Stimulated activated naive B cell treated with anti-CD40 and anti-IgM and Interleukin-4, amounts not matched to agents 10 μg/mL and 1 μg/mL and 100 μg/mL, for 72 hours (primary cell): ENCODE data around the gene VAV2.
A peak's percentile ranks its signal among the peaks of the same experiment; 100 is the strongest.
"Not testable (repeated sequence)": the region's sequence is repeated elsewhere in the genome, so short reads cannot be mapped to it uniquely, and the experiment has no call there.

ENCODE experiments used
- ATAC-seq, 2 donors: fragments of 150-1000 bp; cut with Tn5 transposase; replicated peaks; 2 replicates each; pipeline ENCODE4 v1.10.0; 2021; ENCODE audit warnings: moderate library complexity in 1 of 2
- DNase-seq: peaks from one replicate; pipeline ENCODE4 v3.0.0; 2021
- H3K27ac Mint-ChIP-seq: one replicate; pipeline ENCODE4 v1.8.0; 2022; ENCODE audit warnings: mild to moderate bottlenecking, mixed read lengths
- H3K27me3 Mint-ChIP-seq, 2 donors: one replicate each; pipeline ENCODE4 v1.8.0; 2022; ENCODE audit warnings: mixed read lengths in 2 of 2
- H3K36me3 Mint-ChIP-seq, 2 donors: one replicate each; pipeline ENCODE4 v1.8.0; 2022; ENCODE audit warnings: mixed read lengths in 2 of 2, mild to moderate bottlenecking in 1 of 2
- H3K4me1 Mint-ChIP-seq, 2 donors: one replicate each; pipeline ENCODE4 v1.8.0; 2022; ENCODE audit warnings: mixed read lengths in 2 of 2, mild to moderate bottlenecking in 1 of 2
- H3K4me3 Mint-ChIP-seq, 2 donors: one replicate each; pipeline ENCODE4 v1.8.0; 2022; ENCODE audit warnings: mild to moderate bottlenecking in 2 of 2, mixed read lengths in 2 of 2, moderate library complexity in 1 of 2
- H3K9me3 Mint-ChIP-seq, 2 donors: one replicate each; pipeline ENCODE4 v1.8.0; 2022; ENCODE audit warnings: mixed read lengths in 2 of 2, mild to moderate bottlenecking in 1 of 2

VAV2 gene

GRCh38 chr9:133901184-133901835, 90.8 kb downstream of the VAV2 start:
- DNase-seq (no peak), ATAC-seq (peak; percentile 22 to 48)
- no peaks in the 10 kb centered on the region for H3K27me3 Mint-ChIP-seq
- peak overlapping the region; percentile 35 to 44 for H3K4me3 Mint-ChIP-seq
- H3K4me1 Mint-ChIP-seq, result peaks cover 47 to 76% of the 10 kb centered on the region in 2 donors
- no peaks in the 10 kb centered on the region for H3K9me3 Mint-ChIP-seq
- H3K36me3 Mint-ChIP-seq, result peaks cover 18 to 36% of the 10 kb centered on the region in 2 donors
- peak overlapping the region; percentile 90 for H3K27ac Mint-ChIP-seq

- peak overlapping the region; percentile 69 for H3K27ac Mint-ChIP-seq
- ATAC-seq (no peak), DNase-seq (no peak)
- H3K4me3 Mint-ChIP-seq, result no peak overlapping the region
- peaks cover 30 to 34% of the 10 kb centered on the region in 2 donors for H3K36me3 Mint-ChIP-seq
- peaks cover 42 to 55% of the 10 kb centered on the region in 2 donors for H3K4me1 Mint-ChIP-seq
- no peaks in the 10 kb centered on the region for H3K9me3 Mint-ChIP-seq
- no peaks in the 10 kb centered on the region for H3K27me3 Mint-ChIP-seq
These were observed 94.4 kb downstream of the VAV2 start for GRCh38 chr9:133897675-133898074.

- not testable (repeated sequence) for H3K27me3 Mint-ChIP-seq, DNase-seq, ATAC-seq, H3K27ac Mint-ChIP-seq, H3K9me3 Mint-ChIP-seq, H3K4me3 Mint-ChIP-seq
- peaks cover 30 to 45% of the 10 kb centered on the region in 2 donors for H3K4me1 Mint-ChIP-seq
- H3K36me3 Mint-ChIP-seq, result peaks cover 31 to 33% of the 10 kb centered on the region in 2 donors
These were observed 96.1 kb downstream of the VAV2 start for GRCh38 chr9:133896007-133896406.

- H3K9me3 Mint-ChIP-seq, result no peaks in the 10 kb centered on the region
- H3K27me3 Mint-ChIP-seq, result no peaks in the 10 kb centered on the region
- H3K36me3 Mint-ChIP-seq, result peaks cover 36 to 37% of the 10 kb centered on the region in 2 donors
- DNase-seq, result no peak
- H3K4me3 Mint-ChIP-seq, result no peak overlapping the region
- peaks cover 30 to 44% of the 10 kb centered on the region in 2 donors for H3K4me1 Mint-ChIP-seq
- no peak for ATAC-seq
- peak overlapping the region; percentile 62 for H3K27ac Mint-ChIP-seq
These were observed 96.8 kb downstream of the VAV2 start for GRCh38 chr9:133895335-133895734.

GRCh38 chr9:133894377-133895321, 97.5 kb downstream of the VAV2 start:
- H3K27me3 Mint-ChIP-seq, result no peaks in the 10 kb centered on the region
- H3K4me1 Mint-ChIP-seq, result peaks cover 29 to 44% of the 10 kb centered on the region in 2 donors
- H3K36me3 Mint-ChIP-seq, result peaks cover 37 to 41% of the 10 kb centered on the region in 2 donors

GRCh38 chr9:133893191-133893994, 98.7 kb downstream of the VAV2 start:
- Mint-ChIP-seq H3K4me3 (no peak overlapping the region), H3K27me3 (no peaks in the 10 kb centered on the region), H3K4me1 (peaks cover 34 to 55% of the 10 kb centered on the region in 2 donors), H3K27ac (peak overlapping the region; percentile 54), H3K36me3 (peaks cover 38 to 46% of the 10 kb centered on the region in 2 donors), H3K9me3 (no peaks in the 10 kb centered on the region)
- ATAC-seq (no peak), DNase-seq (no peak)

More at GRCh38 chr9:133894377-133895321, 97.5 kb downstream of the VAV2 start:
- no peak for DNase-seq
- ATAC-seq, result no peak
- Mint-ChIP-seq H3K27ac (peak overlapping the region; percentile 86), H3K9me3 (no peaks in the 10 kb centered on the region), H3K4me3 (no peak overlapping the region)

GRCh38 chr9:133892193-133892920, 99.8 kb downstream of the VAV2 start:
- DNase-seq, result no peak
- peak overlapping the region; percentile 77 for H3K27ac Mint-ChIP-seq
- ATAC-seq, result no peak
- H3K4me3 Mint-ChIP-seq, result no peak overlapping the region
- H3K36me3 Mint-ChIP-seq, result peaks cover 33 to 41% of the 10 kb centered on the region in 2 donors
- H3K9me3 Mint-ChIP-seq, result no peaks in the 10 kb centered on the region
- peaks cover 32 to 58% of the 10 kb centered on the region in 2 donors for H3K4me1 Mint-ChIP-seq
- no peaks in the 10 kb centered on the region for H3K27me3 Mint-ChIP-seq

GRCh38 chr9:133891741-133892140, 100.4 kb downstream of the VAV2 start:
- no peaks in the 10 kb centered on the region for H3K27me3 Mint-ChIP-seq
- H3K4me1 Mint-ChIP-seq, result peaks cover 32 to 57% of the 10 kb centered on the region in 2 donors
- DNase-seq (no peak), ATAC-seq (no peak)
- no peak overlapping the region for H3K27ac Mint-ChIP-seq
- H3K4me3 Mint-ChIP-seq, result no peak overlapping the region
- H3K9me3 Mint-ChIP-seq, result no peaks in the 10 kb centered on the region
- peaks cover 30 to 36% of the 10 kb centered on the region in 2 donors for H3K36me3 Mint-ChIP-seq

GRCh38 chr9:133890583-133890982, 101.5 kb downstream of the VAV2 start:
- DNase-seq (no peak), ATAC-seq (no peak)
- Mint-ChIP-seq H3K36me3 (peaks cover 30 to 38% of the 10 kb centered on the region in 2 donors), H3K4me3 (no peak overlapping the region), H3K9me3 (no peaks in the 10 kb centered on the region), H3K27me3 (no peaks in the 10 kb centered on the region), H3K4me1 (peaks cover 36 to 64% of the 10 kb centered on the region in 2 donors), H3K27ac (peak overlapping the region; percentile 56)

GRCh38 chr9:133889584-133890301, 102.4 kb downstream of the VAV2 start:
- H3K4me3 Mint-ChIP-seq, result no peak overlapping the region
- H3K27me3 Mint-ChIP-seq, result no peaks in the 10 kb centered on the region
- H3K36me3 Mint-ChIP-seq, result peaks cover 30 to 40% of the 10 kb centered on the region in 2 donors
- no peak overlapping the region for H3K27ac Mint-ChIP-seq
- DNase-seq, result no peak
- H3K4me1 Mint-ChIP-seq, result peaks cover 38 to 69% of the 10 kb centered on the region in 2 donors
- no peaks in the 10 kb centered on the region for H3K9me3 Mint-ChIP-seq
- no peak for ATAC-seq

- H3K4me3 Mint-ChIP-seq, result no peak overlapping the region
- peaks cover 35 to 66% of the 10 kb centered on the region in 2 donors for H3K4me1 Mint-ChIP-seq
- DNase-seq (no peak), ATAC-seq (no peak)
- H3K27ac Mint-ChIP-seq, result no peak overlapping the region
- H3K27me3 Mint-ChIP-seq, result no peaks in the 10 kb centered on the region
- peaks cover 24 to 37% of the 10 kb centered on the region in 2 donors for H3K36me3 Mint-ChIP-seq
- no peaks in the 10 kb centered on the region for H3K9me3 Mint-ChIP-seq
These were observed 103.2 kb downstream of the VAV2 start for GRCh38 chr9:133888809-133889491.

GRCh38 chr9:133888048-133888808, 103.9 kb downstream of the VAV2 start:
- H3K27me3 Mint-ChIP-seq, result no peaks in the 10 kb centered on the region
- H3K4me3 Mint-ChIP-seq, result no peak overlapping the region
- DNase-seq (no peak), ATAC-seq (no peak)
- H3K9me3 Mint-ChIP-seq, result no peaks in the 10 kb centered on the region
- peaks cover 35 to 65% of the 10 kb centered on the region in 2 donors for H3K4me1 Mint-ChIP-seq
- peaks cover 20 to 36% of the 10 kb centered on the region in 2 donors for H3K36me3 Mint-ChIP-seq
- H3K27ac Mint-ChIP-seq, result peak overlapping the region; percentile 16
